Camera-type eye (tissue), 1 donor: ENCODE measurements around the gene PPFIA1. TPM values are rescaled to one million over a fixed set of nuclear protein-coding genes. Genes with fewer than 3 reads are reported as not detected.

Source experiments
- total RNA-seq: library from RNA; depleted of rRNA; stranded (reverse); fragments of >200 nt; gene quantifications from one replicate; pipeline ENCODE4 v1.2.3, GENCODE V29; 2014

The PPFIA1 gene
- 67.5 TPM for total RNA-seq

DNA sequence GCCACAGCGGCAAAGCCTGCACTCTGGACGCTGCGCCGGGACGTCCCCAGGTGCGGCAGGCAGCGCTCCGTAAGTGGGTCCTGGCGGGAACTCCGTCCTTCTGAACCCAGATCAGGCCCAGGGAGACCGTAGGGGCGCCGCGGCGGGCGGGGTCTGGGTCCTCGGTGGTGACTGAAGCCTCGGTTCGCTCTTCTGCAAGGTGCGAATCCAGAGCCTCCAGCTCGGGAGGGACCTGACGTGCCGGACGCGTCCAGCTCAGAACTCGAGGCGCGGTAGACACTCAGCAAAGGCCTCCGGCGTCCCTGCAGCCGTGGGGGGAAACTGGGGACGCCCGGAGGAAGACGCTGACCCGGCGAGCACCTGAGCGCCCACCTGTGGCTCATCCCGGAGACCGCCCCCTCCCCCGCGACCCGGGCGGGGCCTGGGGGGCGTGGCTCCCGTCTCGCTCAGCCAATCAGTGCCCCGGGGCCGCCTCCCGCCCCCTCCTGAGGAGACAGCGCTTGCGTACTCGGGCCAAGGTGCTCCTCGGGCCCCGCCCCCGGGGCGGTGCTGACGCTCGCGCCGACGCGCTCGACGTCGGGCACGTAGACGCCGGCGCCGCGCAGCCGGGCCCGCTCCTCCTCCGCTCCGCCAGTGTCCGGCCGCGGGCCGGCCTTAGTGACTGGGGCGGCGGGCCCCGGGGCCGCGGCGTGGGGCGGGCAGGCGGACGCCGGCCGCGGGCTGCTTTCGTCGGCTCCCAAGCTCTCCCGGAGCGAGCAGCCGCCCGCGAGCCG, at the start of gene PPFIA1:
PPFIA1 (plus strand) TSS at position 587 of the 773 bp plus-strand sequence. CDS start 1,483 bp downstream, outside the sequence.

DNA sequence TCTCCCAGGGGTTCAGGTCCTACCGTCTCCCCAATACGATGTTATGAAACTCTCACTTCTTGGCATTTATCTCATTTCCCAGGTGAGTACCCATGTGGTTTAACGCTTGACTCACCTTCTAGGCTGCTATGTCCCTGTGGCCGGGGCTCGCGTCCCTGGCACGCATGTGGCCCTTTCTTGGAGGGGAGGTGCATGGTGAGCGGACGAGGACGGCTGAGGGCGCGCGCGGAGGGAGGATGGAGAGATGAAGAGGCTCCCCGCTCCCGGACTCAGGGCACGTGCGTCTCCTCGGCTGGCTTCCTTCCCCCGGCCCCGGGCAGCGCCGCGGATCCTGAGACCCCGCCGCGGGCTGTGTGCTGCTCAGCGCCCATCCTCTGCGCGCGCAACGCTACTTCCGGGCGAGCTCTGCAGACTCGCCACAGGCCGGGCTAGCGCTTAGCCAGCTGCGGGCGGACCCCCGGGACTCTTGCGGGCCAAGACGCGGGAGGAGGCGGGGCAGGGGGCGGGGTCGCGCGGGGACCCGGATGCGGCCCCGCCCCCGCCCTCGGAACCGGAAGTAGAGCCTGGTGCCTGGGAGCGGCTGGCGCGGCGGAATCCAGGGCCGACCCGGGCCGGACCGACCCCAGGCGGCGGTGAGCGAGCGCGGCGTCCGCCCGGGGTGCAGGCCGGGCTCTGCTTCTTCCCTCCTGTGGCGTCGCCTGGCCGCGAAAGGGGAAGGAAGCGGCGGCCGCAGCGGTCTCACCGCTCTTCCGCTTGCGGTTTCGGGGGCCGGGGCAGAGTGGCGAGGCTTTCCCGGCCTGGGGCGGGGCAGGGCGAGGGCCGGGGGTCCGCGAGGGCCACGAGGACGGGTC, 127.7 kb downstream of the PPFIA1 start, which contains the start of gene CTTN:
CTTN (plus strand) TSS at position 547 of the 851 bp plus-strand sequence. CDS start 8,769 bp downstream, outside the sequence.

Other genes starting within 250 kb of the PPFIA1 start
- 10.4 TPM for gene ANO1, start 192.4 kb upstream of the PPFIA1 start, total RNA-seq
- gene FADD, start 67.4 kb upstream of the PPFIA1 start, total RNA-seq = 22.9 TPM
- 247 TPM for gene CTTN, start 127.8 kb downstream of the PPFIA1 start, total RNA-seq